ENCODE measurements around the gene LBX1. TPM values are rescaled to one million over a fixed set of nuclear protein-coding genes. Genes with fewer than 3 reads are reported as not detected.

Gene LBX1
- total RNA-seq, 1 experiment from 2014 or later: not detected

- no TSS peak for BruUV-seq (replicated peaks)
- no peak for DNase-seq
- TF ChIP-seq CTCF (IDR thresholded peaks at IDR 0.05; ENCODE audit: unreplicated experiment): no peak
- Mint-ChIP-seq H3K27me3 (ENCODE audit: unreplicated experiment) (peaks cover 50% of the 10 kb centered on the region), H3K27ac (ENCODE audit: unreplicated experiment) (no peak overlapping the region), H3K4me3 (ENCODE audit: low read depth, unreplicated experiment) (no peak overlapping the region), H3K36me3 (ENCODE audit: insufficient read depth, unreplicated experiment) (no peaks in the 10 kb centered on the region), H3K4me1 (ENCODE audit: low read depth, unreplicated experiment) (no peaks in the 10 kb centered on the region), H3K9me3 (ENCODE audit: low read depth, unreplicated experiment) (no peaks in the 10 kb centered on the region)
- intact Hi-C loops (cut with micrococcal nuclease; ENCODE audit: unreplicated experiment): no loop called here
- CTCF ChIA-PET: no interaction called here
These were observed 29.1 kb upstream of the LBX1 start for GRCh38 chr10:101258179-101258885.

DNA sequence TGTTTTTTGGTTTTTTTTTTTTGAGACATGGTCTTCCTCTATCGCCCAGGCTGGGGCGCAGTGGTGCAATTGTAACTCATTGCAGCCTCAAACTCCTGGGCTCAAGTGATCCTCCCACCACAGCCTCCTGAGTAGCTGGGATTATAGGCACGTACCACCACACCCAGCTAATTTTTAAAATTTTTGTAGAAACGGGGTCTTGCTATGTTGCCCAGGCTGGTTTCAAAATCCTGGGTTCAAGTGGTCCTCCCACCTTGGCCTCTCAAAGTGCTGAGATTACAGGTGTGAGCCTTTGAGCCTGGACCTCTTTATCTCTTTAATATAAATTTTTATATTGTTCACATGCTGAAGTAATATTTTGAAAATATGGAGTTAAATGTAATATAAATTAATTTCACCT is 28.2 kb upstream of the LBX1 start:
- BruUV-seq (replicated peaks): no TSS peak
- H3K4me3 Mint-ChIP-seq (ENCODE audit: low read depth, unreplicated experiment): no peak overlapping the region
- H3K36me3 Mint-ChIP-seq (ENCODE audit: insufficient read depth, unreplicated experiment): no peaks in the 10 kb centered on the region
- intact Hi-C loops (cut with micrococcal nuclease; ENCODE audit: unreplicated experiment): no loop called here
- no peak for TF ChIP-seq CTCF (IDR thresholded peaks at IDR 0.05; ENCODE audit: unreplicated experiment)
- H3K27me3 Mint-ChIP-seq (ENCODE audit: unreplicated experiment): peaks cover 41% of the 10 kb centered on the region
- H3K27ac Mint-ChIP-seq (ENCODE audit: unreplicated experiment): no peak overlapping the region
- CTCF ChIA-PET: no interaction called here
- no peaks in the 10 kb centered on the region for H3K9me3 Mint-ChIP-seq (ENCODE audit: low read depth, unreplicated experiment)
- no peaks in the 10 kb centered on the region for H3K4me1 Mint-ChIP-seq (ENCODE audit: low read depth, unreplicated experiment)
- no peak for DNase-seq

GRCh38 chr10:101257084-101257483 is 27.8 kb upstream of the LBX1 start:
- H3K4me3 Mint-ChIP-seq (ENCODE audit: low read depth, unreplicated experiment): no peak overlapping the region
- no peak overlapping the region for H3K27ac Mint-ChIP-seq (ENCODE audit: unreplicated experiment)
- H3K4me1 Mint-ChIP-seq (ENCODE audit: low read depth, unreplicated experiment): no peaks in the 10 kb centered on the region
- BruUV-seq (replicated peaks): no TSS peak
- H3K9me3 Mint-ChIP-seq (ENCODE audit: low read depth, unreplicated experiment): no peaks in the 10 kb centered on the region
- H3K27me3 Mint-ChIP-seq (ENCODE audit: unreplicated experiment): peaks cover 37% of the 10 kb centered on the region
- H3K36me3 Mint-ChIP-seq (ENCODE audit: insufficient read depth, unreplicated experiment): no peaks in the 10 kb centered on the region
- CTCF ChIA-PET: no interaction called here
- no peak for DNase-seq
- intact Hi-C loops (cut with micrococcal nuclease; ENCODE audit: unreplicated experiment): no loop called here
- TF ChIP-seq CTCF (IDR thresholded peaks at IDR 0.05; ENCODE audit: unreplicated experiment): no peak

GRCh38 chr10:101256387-101256786 is 27.1 kb upstream of the LBX1 start:
- no TSS peak for BruUV-seq (replicated peaks)
- intact Hi-C loops (cut with micrococcal nuclease; ENCODE audit: unreplicated experiment): no loop called here
- peaks cover 31% of the 10 kb centered on the region for H3K27me3 Mint-ChIP-seq (ENCODE audit: unreplicated experiment)
- no peak overlapping the region for H3K27ac Mint-ChIP-seq (ENCODE audit: unreplicated experiment)
- CTCF ChIA-PET: no interaction called here
- no peak overlapping the region for H3K4me3 Mint-ChIP-seq (ENCODE audit: low read depth, unreplicated experiment)
- TF ChIP-seq CTCF (IDR thresholded peaks at IDR 0.05; ENCODE audit: unreplicated experiment): no peak
- H3K4me1 Mint-ChIP-seq (ENCODE audit: low read depth, unreplicated experiment): no peaks in the 10 kb centered on the region
- H3K9me3 Mint-ChIP-seq (ENCODE audit: low read depth, unreplicated experiment): no peaks in the 10 kb centered on the region
- H3K36me3 Mint-ChIP-seq (ENCODE audit: insufficient read depth, unreplicated experiment): no peaks in the 10 kb centered on the region
- no peak for DNase-seq
